T-helper 2 cell treated with Interferon-gamma antibody and Interleukin-4, amounts not matched to agents 5 μg/mL and 100 μg/mL, for 36 hours (primary cell): ENCODE results near the gene GRID1.
"Not testable (repeated sequence)": the region's sequence is repeated elsewhere in the genome, so short reads cannot be mapped to it uniquely, and the experiment has no call there.

Experiments
- DNase-seq: peaks from one replicate; pipeline ENCODE4 v3.0.0; 2021; ENCODE audit warnings: low spot score
- H3K27ac Mint-ChIP-seq: one replicate; pipeline ENCODE4 v1.8.0; 2021; ENCODE audit warnings: mild to moderate bottlenecking, mixed read lengths
- H3K27me3 Mint-ChIP-seq: one replicate; pipeline ENCODE4 v1.8.0; 2021; ENCODE audit warnings: low read depth, mixed read lengths
- H3K36me3 Mint-ChIP-seq: one replicate; pipeline ENCODE4 v1.8.0; 2021; ENCODE audit warnings: low read depth, mixed read lengths
- H3K4me1 Mint-ChIP-seq: one replicate; pipeline ENCODE4 v1.8.0; 2021; ENCODE audit warnings: low read depth, mixed read lengths
- H3K4me3 Mint-ChIP-seq: one replicate; pipeline ENCODE4 v1.8.0; 2022; ENCODE audit warnings: mild to moderate bottlenecking, moderate library complexity, mixed read lengths
- H3K9me3 Mint-ChIP-seq: one replicate; pipeline ENCODE4 v1.8.0; 2021; ENCODE audit warnings: mixed read lengths

GRID1 gene

GRCh38 chr10:86048571-86048970 lies 318.0 kb downstream of the GRID1 start:
- Mint-ChIP-seq H3K36me3 (no peaks in the 10 kb centered on the region), H3K4me3 (no peak overlapping the region), H3K4me1 (peaks cover 14% of the 10 kb centered on the region), H3K9me3 (no peaks in the 10 kb centered on the region), H3K27me3 (peaks cover 26% of the 10 kb centered on the region), H3K27ac (no peak overlapping the region)
- DNase-seq: no peak

- Mint-ChIP-seq H3K9me3 (no peaks in the 10 kb centered on the region), H3K27ac (no peak overlapping the region), H3K4me3 (no peak overlapping the region), H3K36me3 (no peaks in the 10 kb centered on the region), H3K27me3 (peaks cover 25% of the 10 kb centered on the region), H3K4me1 (peaks cover 14% of the 10 kb centered on the region)
- peak; percentile 12 for DNase-seq
These were observed 319.0 kb downstream of the GRID1 start for GRCh38 chr10:86047588-86047987.

GRCh38 chr10:86046845-86047460 lies 319.6 kb downstream of the GRID1 start:
- no peak overlapping the region for H3K27ac Mint-ChIP-seq
- no peaks in the 10 kb centered on the region for H3K9me3 Mint-ChIP-seq
- no peaks in the 10 kb centered on the region for H3K36me3 Mint-ChIP-seq
- peak; percentile 6 for DNase-seq
- peaks cover 14% of the 10 kb centered on the region for H3K4me1 Mint-ChIP-seq
- H3K4me3 Mint-ChIP-seq: no peak overlapping the region
- H3K27me3 Mint-ChIP-seq: peaks cover 25% of the 10 kb centered on the region

- no peak for DNase-seq
- Mint-ChIP-seq H3K9me3 (no peaks in the 10 kb centered on the region), H3K27me3 (peaks cover 27% of the 10 kb centered on the region), H3K36me3 (no peaks in the 10 kb centered on the region), H3K4me1 (peaks cover 16% of the 10 kb centered on the region), H3K4me3 (no peak overlapping the region), H3K27ac (no peak overlapping the region)
These were observed 320.7 kb downstream of the GRID1 start for GRCh38 chr10:86045896-86046295.

- Mint-ChIP-seq H3K4me1 (peaks cover 18% of the 10 kb centered on the region), H3K9me3 (no peaks in the 10 kb centered on the region), H3K4me3 (no peak overlapping the region), H3K27ac (no peak overlapping the region), H3K27me3 (peaks cover 25% of the 10 kb centered on the region), H3K36me3 (no peaks in the 10 kb centered on the region)
- DNase-seq: no peak
These were observed 322.6 kb downstream of the GRID1 start for GRCh38 chr10:86044029-86044428.

- Mint-ChIP-seq H3K27ac (no peak overlapping the region), H3K27me3 (peaks cover 28% of the 10 kb centered on the region), H3K9me3 (no peaks in the 10 kb centered on the region), H3K36me3 (no peaks in the 10 kb centered on the region), H3K4me1 (peaks cover 18% of the 10 kb centered on the region), H3K4me3 (no peak overlapping the region)
- DNase-seq: no peak
These were observed 323.4 kb downstream of the GRID1 start for GRCh38 chr10:86043236-86043635.

DNA sequence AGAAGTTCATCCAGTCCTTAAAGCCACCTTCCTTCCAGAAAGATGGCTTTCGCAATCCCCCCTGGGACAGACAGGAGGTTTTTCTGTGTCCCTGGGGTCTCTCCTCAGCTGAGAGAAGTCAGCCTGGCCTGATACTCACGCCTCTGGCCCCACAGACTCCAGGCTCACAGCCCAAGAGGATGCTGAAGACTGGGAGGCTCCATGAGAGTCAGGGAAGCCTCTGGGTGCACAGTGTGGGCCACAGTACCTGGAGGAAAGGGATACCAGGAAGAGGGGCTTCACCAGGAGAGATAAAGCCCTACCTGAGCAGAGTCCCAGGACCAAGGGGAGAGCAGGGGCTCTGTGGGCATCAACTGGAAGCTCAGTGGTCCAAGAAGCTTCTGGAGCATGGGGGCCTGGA lies 324.4 kb downstream of the GRID1 start:
- H3K27ac Mint-ChIP-seq: no peak overlapping the region
- no peaks in the 10 kb centered on the region for H3K36me3 Mint-ChIP-seq
- H3K9me3 Mint-ChIP-seq: no peaks in the 10 kb centered on the region
- no peak for DNase-seq
- no peak overlapping the region for H3K4me3 Mint-ChIP-seq
- peaks cover 11% of the 10 kb centered on the region for H3K4me1 Mint-ChIP-seq
- H3K27me3 Mint-ChIP-seq: peaks cover 28% of the 10 kb centered on the region

GRCh38 chr10:86041116-86041515 lies 325.5 kb downstream of the GRID1 start:
- no peak for DNase-seq
- H3K27ac Mint-ChIP-seq: no peak overlapping the region
- no peak overlapping the region for H3K4me3 Mint-ChIP-seq
- peaks cover 3% of the 10 kb centered on the region for H3K4me1 Mint-ChIP-seq
- H3K27me3 Mint-ChIP-seq: peaks cover 18% of the 10 kb centered on the region
- H3K9me3 Mint-ChIP-seq: no peaks in the 10 kb centered on the region
- H3K36me3 Mint-ChIP-seq: no peaks in the 10 kb centered on the region

- DNase-seq: no peak
- no peak overlapping the region for H3K27ac Mint-ChIP-seq
- peaks cover 3% of the 10 kb centered on the region for H3K4me1 Mint-ChIP-seq
- H3K9me3 Mint-ChIP-seq: no peaks in the 10 kb centered on the region
- no peaks in the 10 kb centered on the region for H3K36me3 Mint-ChIP-seq
- peaks cover 7% of the 10 kb centered on the region for H3K27me3 Mint-ChIP-seq
- no peak overlapping the region for H3K4me3 Mint-ChIP-seq
These were observed 328.2 kb downstream of the GRID1 start for GRCh38 chr10:86038371-86038770.

- Mint-ChIP-seq H3K27me3 (peaks cover 7% of the 10 kb centered on the region), H3K36me3 (no peaks in the 10 kb centered on the region), H3K9me3 (no peaks in the 10 kb centered on the region), H3K4me3 (no peak overlapping the region), H3K4me1 (peaks cover 3% of the 10 kb centered on the region), H3K27ac (no peak overlapping the region)
- DNase-seq: no peak
These were observed 329.5 kb downstream of the GRID1 start for GRCh38 chr10:86037096-86037495.

- no peak for DNase-seq
- Mint-ChIP-seq H3K4me3 (no peak overlapping the region), H3K4me1 (peaks cover 3% of the 10 kb centered on the region), H3K9me3 (no peaks in the 10 kb centered on the region), H3K27me3 (peaks cover 7% of the 10 kb centered on the region), H3K36me3 (no peaks in the 10 kb centered on the region), H3K27ac (no peak overlapping the region)
These were observed 330.1 kb downstream of the GRID1 start for GRCh38 chr10:86036544-86036831.

DNA sequence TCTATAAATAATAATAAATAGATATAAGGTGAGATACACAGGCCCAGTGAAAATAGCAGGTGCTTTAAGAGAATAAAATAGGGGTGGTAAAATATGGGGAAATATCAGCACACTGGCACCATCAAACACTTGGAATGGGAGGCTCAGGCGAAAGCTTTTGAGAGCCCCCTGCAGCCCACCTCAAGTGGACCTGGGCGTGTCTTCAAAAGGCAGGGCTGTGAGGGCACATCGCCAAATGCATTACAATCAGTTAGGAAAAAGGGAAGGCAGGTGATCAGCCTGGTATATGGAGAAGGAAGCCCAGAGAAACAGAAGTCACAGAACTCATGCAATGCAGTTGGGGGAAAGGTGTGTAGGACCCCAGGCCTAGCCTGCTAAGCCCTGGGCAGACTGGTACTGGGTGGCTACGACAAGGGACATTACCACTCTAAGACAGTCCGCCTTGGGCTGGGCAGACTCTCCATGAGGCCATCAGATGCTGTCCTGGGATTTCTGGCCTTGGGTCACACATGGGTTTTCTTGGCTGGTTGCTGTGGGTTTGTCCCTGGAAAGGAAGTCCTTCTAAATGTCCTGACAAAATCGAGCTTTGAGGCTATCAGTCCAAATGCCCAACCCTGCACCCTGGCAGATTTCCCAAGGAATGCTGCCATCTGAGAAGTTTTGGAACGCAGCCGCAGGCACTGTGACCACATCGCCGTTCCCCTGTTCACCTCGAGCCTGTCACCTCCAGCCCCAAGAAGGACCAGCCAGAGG lies 330.6 kb downstream of the GRID1 start:
- H3K36me3 Mint-ChIP-seq: no peaks in the 10 kb centered on the region
- no peaks in the 10 kb centered on the region for H3K9me3 Mint-ChIP-seq
- H3K27ac Mint-ChIP-seq: no peak overlapping the region
- no peak overlapping the region for H3K4me3 Mint-ChIP-seq
- H3K27me3 Mint-ChIP-seq: peaks cover 6% of the 10 kb centered on the region
- H3K4me1 Mint-ChIP-seq: peaks cover 2% of the 10 kb centered on the region
- DNase-seq: no peak

DNA sequence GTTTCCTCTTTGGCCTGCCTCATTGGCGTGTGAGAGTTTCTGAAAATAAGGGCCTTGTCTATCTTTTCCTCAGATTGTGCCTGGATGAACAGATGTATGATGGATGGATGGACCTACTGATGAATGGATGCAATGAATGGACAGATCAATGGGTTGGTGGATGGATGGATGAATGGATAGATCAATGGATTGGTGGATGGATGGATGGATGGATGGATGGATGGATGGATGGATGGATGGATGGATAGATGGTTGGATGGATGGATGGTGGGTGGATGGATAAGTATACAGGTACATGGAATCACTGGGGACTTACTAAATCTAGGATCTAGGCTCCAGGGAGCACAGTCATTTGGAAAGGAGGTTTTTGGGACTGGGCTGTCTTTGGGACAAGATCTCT lies 331.9 kb downstream of the GRID1 start:
- no peak overlapping the region for H3K27ac Mint-ChIP-seq
- no peak overlapping the region for H3K4me3 Mint-ChIP-seq
- H3K4me1 Mint-ChIP-seq: no peaks in the 10 kb centered on the region
- H3K27me3 Mint-ChIP-seq: peaks cover 4% of the 10 kb centered on the region
- peaks cover 6% of the 10 kb centered on the region for H3K9me3 Mint-ChIP-seq
- H3K36me3 Mint-ChIP-seq: no peaks in the 10 kb centered on the region
- no peak for DNase-seq

DNA sequence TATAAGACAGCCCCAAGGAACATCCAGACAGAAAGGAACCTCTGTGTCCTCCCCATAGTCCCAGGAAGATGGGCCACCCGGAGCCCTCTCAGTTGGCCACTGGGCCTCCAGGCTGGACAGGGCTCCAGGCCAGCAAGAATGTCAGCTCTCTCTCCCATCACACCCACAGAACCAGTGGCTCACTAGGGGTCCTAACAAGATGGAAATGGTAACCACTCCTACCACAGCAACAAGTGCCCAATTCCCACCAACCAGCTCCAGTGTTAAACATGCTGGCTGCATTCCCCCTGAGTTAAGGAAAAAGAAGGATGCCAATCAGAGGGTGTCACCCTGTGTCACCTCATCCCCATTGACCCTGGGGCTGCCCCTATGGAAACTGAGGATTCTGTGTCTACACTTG lies 333.0 kb downstream of the GRID1 start:
- peaks cover 6% of the 10 kb centered on the region for H3K9me3 Mint-ChIP-seq
- no peaks in the 10 kb centered on the region for H3K4me1 Mint-ChIP-seq
- no peak overlapping the region for H3K4me3 Mint-ChIP-seq
- no peaks in the 10 kb centered on the region for H3K36me3 Mint-ChIP-seq
- no peak overlapping the region for H3K27ac Mint-ChIP-seq
- H3K27me3 Mint-ChIP-seq: no peaks in the 10 kb centered on the region
- DNase-seq: no peak

DNA sequence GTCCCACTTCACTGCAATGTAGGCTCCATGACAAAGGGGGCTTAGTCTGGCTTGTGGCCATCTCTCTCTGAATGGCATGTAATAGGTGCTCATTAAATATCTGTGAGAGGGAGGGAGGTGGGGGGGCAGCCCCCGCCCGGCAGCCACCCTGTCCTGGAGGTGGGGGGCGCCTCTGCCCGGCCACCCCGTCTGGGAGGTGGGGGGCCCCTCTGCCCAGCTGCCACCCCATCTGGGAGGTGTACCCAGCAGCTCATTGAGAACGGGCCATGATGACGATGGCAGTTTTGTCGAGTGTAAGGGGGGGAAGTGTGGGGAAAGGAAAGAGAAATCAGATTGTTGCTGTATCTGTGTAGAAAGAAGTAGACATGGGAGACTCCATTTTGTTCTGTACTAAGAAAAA lies 334.5 kb downstream of the GRID1 start:
- not testable (repeated sequence) for H3K27me3 Mint-ChIP-seq, H3K4me3 Mint-ChIP-seq, H3K4me1 Mint-ChIP-seq, H3K36me3 Mint-ChIP-seq, H3K27ac Mint-ChIP-seq, H3K9me3 Mint-ChIP-seq, DNase-seq
